Stomach (tissue), 9 donors: ENCODE measurements around the gene EML3. TPM values are rescaled to one million over a fixed set of nuclear protein-coding genes. Genes with fewer than 3 reads are reported as not detected.
A peak's percentile ranks its signal among the peaks of the same experiment; 100 is the strongest.
"Not testable (repeated sequence)": the region's sequence is repeated elsewhere in the genome, so short reads cannot be mapped to it uniquely, and the experiment has no call there.

Experiments used
- DNase-seq, 2 donors: peaks; one replicate each; pipeline versions ENCODE4 v3.0.0 to v3.0.0-alpha.2; 2013 to 2019
- H3K27ac ChIP-seq, 5 donors: fragments of 200-600 bp in 4 of 5; sonication (generic) in 4 of 5; one replicate each; pipeline ENCODE4 v1.5.1; 2013 to 2019; ENCODE audit warnings: mild to moderate bottlenecking in 1 of 5, moderate library complexity in 1 of 5
- H3K27me3 ChIP-seq, 3 donors: fragments of 200-600 bp; sonication (generic); one replicate each; pipeline ENCODE4 v1.5.1; 2017 to 2019; ENCODE audit warnings: mixed run types in 1 of 3
- H3K36me3 ChIP-seq, 4 donors: fragments of 200-600 bp; sonication (generic); 1 replicate in 3 of 4; 2 replicates in 1 of 4; pipeline ENCODE4 v1.5.1; 2016 to 2019
- H3K4me1 ChIP-seq, 4 donors: fragments of 200-600 bp; sonication (generic); one replicate each; pipeline ENCODE4 v1.5.1; 2016 to 2019
- H3K4me3 ChIP-seq, 4 donors: fragments of 200-600 bp; sonication (generic) in 3 of 4; one replicate each; pipeline ENCODE4 v1.5.1; 2016 to 2019; ENCODE audit warnings: mild to moderate bottlenecking in 1 of 4
- H3K9me3 ChIP-seq, 4 donors: fragments of 200-600 bp; sonication (generic); one replicate each; pipeline ENCODE4 v1.5.1; 2016 to 2019
- CTCF ChIP-seq, 7 experiments: fragments of 450-650 bp in 4 of 7; fragments of 200-600 bp in 3 of 7; sonication (generic) in 3 of 7; IDR thresholded peaks; one replicate each; pipeline ENCODE4 v1.5.1; 2016 to 2019; ENCODE audit warnings: antibody characterized with exemption in 7 of 7, control low read depth in 2 of 7, mild to moderate bottlenecking in 1 of 7
- EP300 ChIP-seq: sonication (generic); formaldehyde crosslinking; IDR thresholded peaks from one replicate; pipeline ENCODE4 v1.6.1; 2017; ENCODE audit warnings: antibody characterized with exemption
- POLR2A ChIP-seq, 4 donors: fragments of 450-650 bp; IDR thresholded peaks; one replicate each; pipeline ENCODE4 v1.6.1; 2016; ENCODE audit warnings: antibody characterized with exemption in 4 of 4, control low read depth in 2 of 4, mild to moderate bottlenecking in 1 of 4, moderate library complexity in 1 of 4
- POLR2AphosphoS5 ChIP-seq, 3 donors: sonication (generic); formaldehyde crosslinking; IDR thresholded peaks; one replicate each; pipeline ENCODE4 v1.6.1; 2016; ENCODE audit warnings: antibody characterized with exemption in 3 of 3
- WGBS, 5 donors: extraction: QIAGEN DNeasy Blood & Tissue Kit in 3 of 5; methylation state at CpG; one replicate each; pipeline versions ENCODE4 v1.1.5 to v1.1.7; 2013 to 2018; 5-methylcytosine and 5-hydroxymethylcytosine counted together
- intact Hi-C: fragments of 100-400 bp; cut with DNase I; formaldehyde crosslinking; loops from one replicate; pipeline ENCODE4 v1.15.1; 2023; ENCODE audit warnings: low total_unique reads
- polyA plus RNA-seq, 3 donors: library from polyadenylated mRNA; stranded (reverse); fragments of 200-250 nt; gene quantifications; one replicate each; pipeline ENCODE4 v1.2.3, GENCODE V29; 2013
- total RNA-seq, 5 donors: library from RNA; depleted of rRNA; stranded (reverse); fragments of >200 nt; gene quantifications; one replicate each; pipeline versions ENCODE4 v1.1.0 to v1.2.3, GENCODE V29; 2014 to 2016
- donor health status: healthy with polysubstance abuse.
- donor health status: Bipolar disorder and iron deficiency.
- donor health status: healthy.

EML3 gene
- total and polyA plus RNA-seq, 8 donors, result 24.4 to 112 (median 68.6) TPM

GRCh38 chr11:62627713-62628112 is 15.1 kb upstream of the EML3 start:
- intact Hi-C loops, result no loop called here
- Histone ChIP-seq H3K36me3 (peaks cover 76 to 84% (median 81%) of the 10 kb centered on the region in 4 donors), H3K4me3 (no peak overlapping the region), H3K27ac (no peak overlapping the region), H3K27me3 (no peaks in the 10 kb centered on the region), H3K9me3 (no peaks in the 10 kb centered on the region), H3K4me1 (peaks cover under 1 to 7% (median 3%) of the 10 kb centered on the region in 4 donors)
- no peak for DNase-seq
- TF ChIP-seq CTCF (IDR thresholded peaks at IDR 0.05) (no peak), POLR2A (IDR thresholded peaks at IDR 0.05) (no peak), EP300 (no peak), POLR2AphosphoS5 (IDR thresholded peaks at IDR 0.05) (no peak)
- WGBS, 5 donors, result 77 to 94% (median 83%) methylated on average over 3 of the region's 3 CpGs

GRCh38 chr11:62622476-62623089 is 10.0 kb upstream of the EML3 start:
- Histone ChIP-seq H3K27me3 (no peaks in the 10 kb centered on the region), H3K27ac (peak overlapping the region; percentile 71 to 94 (median 93)), H3K9me3 (no peaks in the 10 kb centered on the region), H3K4me3 (peak overlapping the region; percentile 68 to 82 (median 76)), H3K36me3 (peaks cover 27 to 43% (median 31%) of the 10 kb centered on the region in 4 donors), H3K4me1 (peaks cover 17 to 23% (median 20%) of the 10 kb centered on the region in 4 donors)
- TF ChIP-seq CTCF (IDR thresholded peaks at IDR 0.05), result no peak
- WGBS, 5 donors, result 85 to 91% (median 88%) methylated on average over 7 of the region's 7 CpGs
- DNase-seq, result no peak
- intact Hi-C loops, result no loop called here

GRCh38 chr11:62621567-62622470 is 9.2 kb upstream of the EML3 start, which contains the start of gene B3GAT3:
Gene B3GAT3 (minus strand): TSS chr11:62621986. CDS start chr11:62621947, 39 bp downstream.
- peak; percentile 79 for TF ChIP-seq EP300
- TF ChIP-seq CTCF (IDR thresholded peaks at IDR 0.05), result peak in 1 of 7 experiments; percentile 46
- no peak for TF ChIP-seq POLR2A (IDR thresholded peaks at IDR 0.05)
- TF ChIP-seq POLR2AphosphoS5 (IDR thresholded peaks at IDR 0.05), result peak; percentile 86 to 98 (median 94)
- WGBS, 5 donors, result 1 to 2% (median 1%) methylated on average over 32 to 77 of the region's 77 CpGs
- Histone ChIP-seq H3K27me3 (no peaks in the 10 kb centered on the region), H3K9me3 (no peaks in the 10 kb centered on the region), H3K36me3 (peaks cover 20 to 43% (median 31%) of the 10 kb centered on the region in 4 donors), H3K4me3 (peak within 1 kb of the TSS; percentile 68 to 82 (median 76)), H3K27ac (peak within 1 kb of the TSS; percentile 71 to 94 (median 93)), H3K4me1 (peaks cover 17 to 23% (median 20%) of the 10 kb centered on the region in 4 donors)
- intact Hi-C loops, result no loop called here
- DNase-seq, result peak; percentile 99

GRCh38 chr11:62621027-62621566 is 8.5 kb upstream of the EML3 start:
- DNase-seq, result no peak
- Histone ChIP-seq H3K4me3 (peak overlapping the region; percentile 68 to 82 (median 76)), H3K9me3 (no peaks in the 10 kb centered on the region), H3K36me3 (peaks cover 12 to 43% (median 31%) of the 10 kb centered on the region in 4 donors), H3K4me1 (peaks cover 17 to 23% (median 20%) of the 10 kb centered on the region in 4 donors), H3K27me3 (no peaks in the 10 kb centered on the region), H3K27ac (peak overlapping the region; percentile 71 to 94 (median 93))
- TF ChIP-seq CTCF (IDR thresholded peaks at IDR 0.05), result no peak
- TF ChIP-seq EP300, result no peak
- no peak for TF ChIP-seq POLR2A (IDR thresholded peaks at IDR 0.05)
- TF ChIP-seq POLR2AphosphoS5 (IDR thresholded peaks at IDR 0.05), result no peak
- intact Hi-C loops, result no loop called here
- WGBS, 5 donors, result 20 to 23% (median 22%) methylated on average over 8 of the region's 8 CpGs

GRCh38 chr11:62616957-62617356 is 4.4 kb upstream of the EML3 start:
- H3K27me3 ChIP-seq, H3K9me3 ChIP-seq, H3K27ac ChIP-seq, intact Hi-C loops, H3K4me3 ChIP-seq, DNase-seq: not testable (repeated sequence)
- WGBS, 5 donors, result 89 to 97% (median 94%) methylated on average over 10 to 14 of the region's 14 CpGs
- peaks cover 0 to 43% (median 30%) of the 10 kb centered on the region in 4 donors for H3K36me3 ChIP-seq
- H3K4me1 ChIP-seq, result peaks cover 20 to 36% (median 28%) of the 10 kb centered on the region in 4 donors
